ENCODE measurements around the gene NUP188. TPM values are rescaled to one million over a fixed set of nuclear protein-coding genes. Genes with fewer than 3 reads are reported as not detected.

The NUP188 gene
- total RNA-seq, 3 donors from 2014 or later (not counting 1 experiment from before 2014, with no cell fraction given) = 53.9 to 66.4 (median 58.3) TPM

- DNase-seq = peak; percentile 90 to 97
- intact Hi-C loops (cut with micrococcal nuclease) = loop anchor here (1.0 kb wide), 2 partner anchors 8 to 155 kb away; partner anchors contain the start of genes KYAT1 and SH3GLB2
- peak; percentile 96 to 100 (median 98) for ATAC-seq
- WGBS (ENCODE audit: insufficient coverage) = under 1% methylated on average over 49 of the region's 49 CpGs
- peaks cover 28% of the 10 kb centered on the region for H3K4me1 ChIP-seq (ENCODE audit: control insufficient read depth, insufficient read depth, low read length)
- Mint-ChIP-seq H3K4me1 (peaks cover 24 to 40% of the 10 kb centered on the region in 2 donors), H3K4me3 (peak within 1 kb of the TSS; percentile 97), H3K27ac (peak within 1 kb of the TSS; percentile 73 to 89), H3K9me3 (no peaks in the 10 kb centered on the region), H3K36me3 (no peaks in the 10 kb centered on the region), H3K27me3 (ENCODE audit: low read depth in 2 of 2) (no peaks in the 10 kb centered on the region)
- H3K27me3 ChIP-seq (ENCODE audit: control insufficient read depth, insufficient read depth, low read length) = no peaks in the 10 kb centered on the region
- H3K4me3 ChIP-seq (ENCODE audit: low read length) = peak within 1 kb of the TSS; percentile 99
- H3K9me3 ChIP-seq (ENCODE audit: control insufficient read depth, insufficient read depth, low read length) = no peaks in the 10 kb centered on the region
- TF ChIP-seq CTCF (IDR thresholded peaks at IDR 0.05) = no peak
- peak within 1 kb of the TSS; percentile 62 for H3K27ac ChIP-seq (ENCODE audit: low read length)
- H3K36me3 ChIP-seq (ENCODE audit: control insufficient read depth, insufficient read depth, low read length) = peaks cover 4% of the 10 kb centered on the region
These were observed 88.9 kb downstream of the NUP188 start, which contains the start of gene MIGA2 for GRCh38 chr9:129036241-129036922. Gene MIGA2 (plus strand): TSS chr9:129036626. CDS start chr9:129040595, 3,969 bp downstream.

- intact Hi-C loops (cut with micrococcal nuclease) = loop anchor here (1.0 kb wide), 2 partner anchors 9 to 156 kb away; partner anchors contain the start of genes KYAT1 and SH3GLB2
- Histone ChIP-seq H3K27ac (ENCODE audit: low read length) (peak overlapping the region; percentile 62), H3K9me3 (ENCODE audit: control insufficient read depth, insufficient read depth, low read length) (no peaks in the 10 kb centered on the region), H3K36me3 (ENCODE audit: control insufficient read depth, insufficient read depth, low read length) (peaks cover 10% of the 10 kb centered on the region), H3K27me3 (ENCODE audit: control insufficient read depth, insufficient read depth, low read length) (no peaks in the 10 kb centered on the region), H3K4me3 (ENCODE audit: low read length) (peak overlapping the region; percentile 99), H3K4me1 (ENCODE audit: control insufficient read depth, insufficient read depth, low read length) (peaks cover 28% of the 10 kb centered on the region)
- H3K4me1 Mint-ChIP-seq = peaks cover 24 to 40% of the 10 kb centered on the region in 2 donors
- no peak for ATAC-seq
- H3K27me3 Mint-ChIP-seq (ENCODE audit: low read depth in 2 of 2) = no peaks in the 10 kb centered on the region
- no peaks in the 10 kb centered on the region for H3K36me3 Mint-ChIP-seq
- WGBS (ENCODE audit: insufficient coverage) = 20% methylated on average over 32 of the region's 32 CpGs
- no peaks in the 10 kb centered on the region for H3K9me3 Mint-ChIP-seq
- peak overlapping the region; percentile 97 for H3K4me3 Mint-ChIP-seq
- no peak for TF ChIP-seq CTCF (IDR thresholded peaks at IDR 0.05)
- peak in 1 of 2 donors; percentile 29 for DNase-seq
- peak overlapping the region; percentile 73 to 89 for H3K27ac Mint-ChIP-seq
These were observed 89.6 kb downstream of the NUP188 start for GRCh38 chr9:129036923-129037766.

DNA sequence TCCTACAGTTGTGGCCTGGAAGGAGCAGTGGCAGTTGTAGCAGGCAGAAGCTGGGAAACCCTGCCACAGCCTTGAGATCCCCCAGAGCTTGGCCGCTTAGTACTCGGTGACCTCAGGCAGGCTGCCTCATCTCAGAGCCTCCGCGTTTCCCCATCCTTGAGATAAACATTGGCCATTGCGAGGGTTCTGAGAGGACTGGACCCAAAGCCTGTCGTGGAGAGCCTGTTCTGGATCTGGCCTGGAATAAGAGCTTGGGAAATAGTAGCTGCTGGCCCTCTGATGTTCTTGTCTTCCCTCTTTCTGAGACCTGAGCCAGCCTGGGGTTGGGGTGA, 90.2 kb downstream of the NUP188 start:
- H3K4me1 Mint-ChIP-seq = peaks cover 24 to 40% of the 10 kb centered on the region in 2 donors
- H3K36me3 Mint-ChIP-seq = no peaks in the 10 kb centered on the region
- H3K4me3 Mint-ChIP-seq = peak overlapping the region; percentile 97
- 88% methylated on average over 6 of the region's 6 CpGs for WGBS (ENCODE audit: insufficient coverage)
- ATAC-seq (no peak), DNase-seq (no peak)
- no peaks in the 10 kb centered on the region for H3K27me3 ChIP-seq (ENCODE audit: control insufficient read depth, insufficient read depth, low read length)
- H3K4me1 ChIP-seq (ENCODE audit: control insufficient read depth, insufficient read depth, low read length) = peaks cover 28% of the 10 kb centered on the region
- H3K27ac ChIP-seq (ENCODE audit: low read length) = no peak overlapping the region
- no peak for TF ChIP-seq CTCF (IDR thresholded peaks at IDR 0.05)
- peaks cover 16% of the 10 kb centered on the region for H3K36me3 ChIP-seq (ENCODE audit: control insufficient read depth, insufficient read depth, low read length)
- H3K9me3 Mint-ChIP-seq = no peaks in the 10 kb centered on the region
- no peak overlapping the region for H3K4me3 ChIP-seq (ENCODE audit: low read length)
- no peak overlapping the region for H3K27ac Mint-ChIP-seq
- H3K9me3 ChIP-seq (ENCODE audit: control insufficient read depth, insufficient read depth, low read length) = no peaks in the 10 kb centered on the region
- intact Hi-C loops (cut with micrococcal nuclease) = no loop called here
- no peaks in the 10 kb centered on the region for H3K27me3 Mint-ChIP-seq (ENCODE audit: low read depth in 2 of 2)

All from natural killer cell (primary cell).